IMR-90 (cell line): ENCODE results near the gene SMARCAD1.

Experiments
- CEBPB ChIP-seq: IDR thresholded peaks from 2 replicates; pipeline ENCODE4 v1.6.1; 2012; ENCODE audit warnings: low read depth, low read length, improper control_type of control experiment
- CHD1 ChIP-seq: IDR thresholded peaks from 2 replicates; pipeline ENCODE4 v1.6.1; 2012; ENCODE audit warnings: low read depth, low read length, improper control_type of control experiment
- ELK1 ChIP-seq: fragments of 150-350 bp; IDR thresholded peaks from 2 replicates; pipeline ENCODE4 v1.6.1; 2016; ENCODE audit warnings: low read depth, mild to moderate bottlenecking, low read length, moderate library complexity, borderline replicate concordance
- FOS ChIP-seq: fragments of 150-350 bp; IDR thresholded peaks from 2 replicates; pipeline ENCODE4 v1.6.1; 2016; ENCODE audit warnings: low read depth, low read length
- MAFK ChIP-seq: IDR thresholded peaks from 2 replicates; pipeline ENCODE4 v1.6.1; 2012; ENCODE audit warnings: low read depth, low read length, improper control_type of control experiment
- MAZ ChIP-seq: IDR thresholded peaks from 2 replicates; pipeline ENCODE4 v1.6.1; 2012; ENCODE audit warnings: low read depth, mild to moderate bottlenecking, low read length, improper control_type of control experiment, moderate library complexity, borderline replicate concordance
- MXI1 ChIP-seq: IDR thresholded peaks from 2 replicates; pipeline ENCODE4 v1.6.1; 2012; ENCODE audit warnings: low read depth, mild to moderate bottlenecking, low read length, moderate library complexity, borderline replicate concordance
- POLR2A ChIP-seq: IDR thresholded peaks from 2 replicates; pipeline ENCODE4 v1.6.1; 2012; ENCODE audit warnings: mild to moderate bottlenecking, low read depth, low read length
- RAD21 ChIP-seq: IDR thresholded peaks from 2 replicates; pipeline ENCODE4 v1.6.1; 2012; ENCODE audit warnings: low read length, improper control_type of control experiment
- RCOR1 ChIP-seq: IDR thresholded peaks from 2 replicates; pipeline ENCODE4 v1.6.1; 2012; ENCODE audit warnings: mild to moderate bottlenecking, low read length, improper control_type of control experiment; ENCODE audit not compliant: insufficient replicate concordance
- RFX5 ChIP-seq: IDR thresholded peaks from 2 replicates; pipeline ENCODE4 v1.8.0; 2012; ENCODE audit warnings: low read depth, mild to moderate bottlenecking, low read length, moderate library complexity
- SMC3 ChIP-seq: fragments of 150-350 bp; IDR thresholded peaks from 2 replicates; pipeline ENCODE4 v1.6.1; 2016; ENCODE audit warnings: low read depth, mild to moderate bottlenecking, antibody characterized with exemption, low read length, moderate library complexity
- TF ChIP-seq, protein P1 (sequence below): conservative IDR thresholded peaks from 2 replicates; pipeline ENCODE4 v1.5.1; 2012; ENCODE audit warnings: mild to moderate bottlenecking, low read depth, low read length, improper control_type of control experiment
- TF ChIP-seq, protein P2 (sequence below): fragments of 150-350 bp; IDR thresholded peaks from 2 replicates; pipeline ENCODE4 v1.6.1; 2017; ENCODE audit warnings: mild to moderate bottlenecking, antibody characterized with exemption, low read length, low read depth

DNA sequence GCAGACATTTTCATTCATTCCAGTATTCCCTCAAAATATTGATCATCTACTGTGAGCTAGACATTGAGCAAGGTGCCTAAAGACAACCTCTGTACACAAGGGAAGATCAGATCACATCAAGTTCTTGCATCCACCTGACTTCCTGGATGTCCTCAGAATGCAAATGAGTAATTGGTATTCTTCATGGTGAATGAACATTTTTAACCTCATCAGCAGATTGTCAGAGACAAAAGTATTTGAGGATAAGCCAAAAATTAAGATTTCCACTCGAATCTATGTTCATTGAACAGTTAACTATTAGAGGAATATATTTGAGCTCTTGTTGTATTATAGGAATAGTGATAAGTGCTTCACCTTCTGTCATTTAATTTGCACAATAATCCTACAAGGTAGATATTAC is 1.3 kb downstream of the SMARCAD1 start:
- TF ChIP-seq, protein P1, sequence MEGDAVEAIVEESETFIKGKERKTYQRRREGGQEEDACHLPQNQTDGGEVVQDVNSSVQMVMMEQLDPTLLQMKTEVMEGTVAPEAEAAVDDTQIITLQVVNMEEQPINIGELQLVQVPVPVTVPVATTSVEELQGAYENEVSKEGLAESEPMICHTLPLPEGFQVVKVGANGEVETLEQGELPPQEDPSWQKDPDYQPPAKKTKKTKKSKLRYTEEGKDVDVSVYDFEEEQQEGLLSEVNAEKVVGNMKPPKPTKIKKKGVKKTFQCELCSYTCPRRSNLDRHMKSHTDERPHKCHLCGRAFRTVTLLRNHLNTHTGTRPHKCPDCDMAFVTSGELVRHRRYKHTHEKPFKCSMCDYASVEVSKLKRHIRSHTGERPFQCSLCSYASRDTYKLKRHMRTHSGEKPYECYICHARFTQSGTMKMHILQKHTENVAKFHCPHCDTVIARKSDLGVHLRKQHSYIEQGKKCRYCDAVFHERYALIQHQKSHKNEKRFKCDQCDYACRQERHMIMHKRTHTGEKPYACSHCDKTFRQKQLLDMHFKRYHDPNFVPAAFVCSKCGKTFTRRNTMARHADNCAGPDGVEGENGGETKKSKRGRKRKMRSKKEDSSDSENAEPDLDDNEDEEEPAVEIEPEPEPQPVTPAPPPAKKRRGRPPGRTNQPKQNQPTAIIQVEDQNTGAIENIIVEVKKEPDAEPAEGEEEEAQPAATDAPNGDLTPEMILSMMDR: no peak
- TF ChIP-seq, protein P2, sequence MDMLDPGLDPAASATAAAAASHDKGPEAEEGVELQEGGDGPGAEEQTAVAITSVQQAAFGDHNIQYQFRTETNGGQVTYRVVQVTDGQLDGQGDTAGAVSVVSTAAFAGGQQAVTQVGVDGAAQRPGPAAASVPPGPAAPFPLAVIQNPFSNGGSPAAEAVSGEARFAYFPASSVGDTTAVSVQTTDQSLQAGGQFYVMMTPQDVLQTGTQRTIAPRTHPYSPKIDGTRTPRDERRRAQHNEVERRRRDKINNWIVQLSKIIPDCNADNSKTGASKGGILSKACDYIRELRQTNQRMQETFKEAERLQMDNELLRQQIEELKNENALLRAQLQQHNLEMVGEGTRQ: no peak
- no peak for TF ChIP-seq POLR2A
- no peak for TF ChIP-seq ELK1
- TF ChIP-seq RAD21: no peak
- TF ChIP-seq RFX5: no peak
- no peak for TF ChIP-seq CEBPB
- TF ChIP-seq MAFK: peak; percentile 36; the same call in 1 of the 2 replicates
- no peak for TF ChIP-seq SMC3
- TF ChIP-seq MAZ: no peak
- no peak for TF ChIP-seq FOS
- TF ChIP-seq CHD1: no peak
- no peak for TF ChIP-seq MXI1
- no peak for TF ChIP-seq RCOR1
